H9 (cell line): ENCODE measurements around the gene SMARCA2. TPM values are rescaled to one million over a fixed set of nuclear protein-coding genes. Genes with fewer than 3 reads are reported as not detected.

Experiments
- DNase-seq: peaks from one replicate; pipeline ENCODE4 v3.0.0-alpha.2; 2017
- H2AFZ ChIP-seq: one replicate; pipeline ENCODE4 v1.6.1; 2013; ENCODE audit warnings: mild to moderate bottlenecking, low read length, control low read depth, moderate library complexity
- H2AK5ac ChIP-seq: 2 replicates; pipeline ENCODE4 v1.6.1; 2013; ENCODE audit warnings: low read length, control low read depth, mixed read lengths; ENCODE audit not compliant: insufficient read length
- H2BK120ac ChIP-seq: one replicate; pipeline ENCODE4 v1.6.1; 2013; ENCODE audit warnings: low read depth, mild to moderate bottlenecking, low read length, control low read depth, inconsistent platforms; ENCODE audit not compliant: poor library complexity, severe bottlenecking
- H2BK12ac ChIP-seq: 2 replicates; pipeline ENCODE4 v1.6.1; 2013; ENCODE audit warnings: low read length, control low read depth, mixed read lengths, low read depth; ENCODE audit not compliant: insufficient read length
- H2BK15ac ChIP-seq: 2 replicates; pipeline ENCODE4 v1.6.1; 2013; ENCODE audit warnings: low read depth, low read length, control low read depth
- H2BK20ac ChIP-seq: one replicate; pipeline ENCODE4 v1.6.1; 2013; ENCODE audit warnings: low read depth, mild to moderate bottlenecking, low read length, control low read depth, inconsistent platforms; ENCODE audit not compliant: poor library complexity, severe bottlenecking
- H2BK5ac ChIP-seq: 2 replicates; pipeline ENCODE4 v1.6.1; 2013; ENCODE audit warnings: low read length, control low read depth, mixed read lengths; ENCODE audit not compliant: insufficient read length
- H3K14ac ChIP-seq: 2 replicates; pipeline ENCODE4 v1.6.1; 2013; ENCODE audit warnings: low read length, control low read depth; ENCODE audit not compliant: insufficient read depth
- H3K18ac ChIP-seq: 2 replicates; pipeline ENCODE4 v1.6.1; 2013; ENCODE audit warnings: low read depth, mild to moderate bottlenecking, mixed read lengths, low read length, control low read depth; ENCODE audit not compliant: insufficient read length
- H3K23ac ChIP-seq: 2 replicates; pipeline ENCODE4 v1.6.1; 2013; ENCODE audit warnings: low read length, control low read depth, mixed read lengths, low read depth; ENCODE audit not compliant: insufficient read length
- H3K23me2 ChIP-seq: 2 replicates; pipeline ENCODE4 v1.6.1; 2013; ENCODE audit warnings: low read depth, mild to moderate bottlenecking, mixed read lengths, low read length, control low read depth; ENCODE audit not compliant: insufficient read length, poor library complexity, severe bottlenecking
- H3K27ac ChIP-seq: 2 replicates; pipeline ENCODE4 v1.5.1; 2013; ENCODE audit warnings: low read length, control low read depth, mixed read lengths, low read depth; ENCODE audit not compliant: insufficient read length
- H3K27me3 ChIP-seq: 2 replicates; pipeline ENCODE4 v1.6.1; 2013; ENCODE audit warnings: low read length, control low read depth, inconsistent platforms; ENCODE audit not compliant: insufficient read depth
- H3K4ac ChIP-seq: 2 replicates; pipeline ENCODE4 v1.6.1; 2013; ENCODE audit warnings: low read depth, mild to moderate bottlenecking, control low read depth, inconsistent platforms, low read length, moderate library complexity
- H3K4me1 ChIP-seq: 2 replicates; pipeline ENCODE4 v1.6.1; 2013; ENCODE audit warnings: low read length, control low read depth, inconsistent platforms; ENCODE audit not compliant: insufficient read depth
- H3K4me2 ChIP-seq: 2 replicates; pipeline ENCODE4 v1.6.1; 2013; ENCODE audit warnings: low read length, control low read depth, mixed read lengths; ENCODE audit not compliant: insufficient read length, insufficient read depth
- H3K56ac ChIP-seq: 2 replicates; pipeline ENCODE4 v1.6.1; 2013; ENCODE audit warnings: low read depth, mild to moderate bottlenecking, mixed read lengths, low read length, control low read depth; ENCODE audit not compliant: insufficient read length
- H3K79me1 ChIP-seq: 2 replicates; pipeline ENCODE4 v1.6.1; 2013; ENCODE audit warnings: low read depth, mild to moderate bottlenecking, moderate library complexity, low read length, control low read depth, inconsistent platforms; ENCODE audit not compliant: insufficient read depth, poor library complexity, severe bottlenecking
- H3K79me2 ChIP-seq: 2 replicates; pipeline ENCODE4 v1.6.1; 2013; ENCODE audit warnings: low read length, control low read depth, inconsistent platforms; ENCODE audit not compliant: insufficient read depth
- H3K9ac ChIP-seq: 2 replicates; pipeline ENCODE4 v1.6.1; 2013; ENCODE audit warnings: low read length, control low read depth, mixed read lengths; ENCODE audit not compliant: insufficient read length; ENCODE audit errors: extremely low read depth
- H3K9me3 ChIP-seq: one replicate; pipeline ENCODE4 v1.6.1; 2013; ENCODE audit warnings: low read depth, low read length, inconsistent platforms; ENCODE audit not compliant: control insufficient read depth
- H3T11ph ChIP-seq: one replicate; pipeline ENCODE4 v1.6.1; 2013; ENCODE audit warnings: mild to moderate bottlenecking, low read length, control low read depth, inconsistent platforms
- H4K20me1 ChIP-seq: one replicate; pipeline ENCODE4 v1.6.1; 2013; ENCODE audit not compliant: control insufficient read depth, insufficient read length, insufficient read depth
- H4K5ac ChIP-seq: 2 replicates; pipeline ENCODE4 v1.6.1; 2013; ENCODE audit warnings: low read depth, mild to moderate bottlenecking, mixed read lengths, low read length, control low read depth; ENCODE audit not compliant: insufficient read length
- H4K8ac ChIP-seq: replicated peaks from 2 replicates; pipeline ENCODE4 v1.6.1; 2013; ENCODE audit warnings: low read length, control low read depth, mixed read lengths, low read depth; ENCODE audit not compliant: insufficient read length
- H4K91ac ChIP-seq: 2 replicates; pipeline ENCODE4 v1.6.1; 2013; ENCODE audit warnings: low read depth, mild to moderate bottlenecking, moderate library complexity, mixed read lengths, low read length, control low read depth; ENCODE audit not compliant: insufficient read length
- H3K27ac Mint-ChIP-seq, 3 experiments: 2 replicates in 2 of 3; 3 replicates in 1 of 3; pipeline ENCODE4 v1.8.0; 2020 to 2021; ENCODE audit warnings: mixed read lengths in 3 of 3, mild to moderate bottlenecking in 1 of 3, moderate library complexity in 1 of 3
- H3K27me3 Mint-ChIP-seq: 2 replicates; pipeline ENCODE4 v1.8.0; 2021; ENCODE audit warnings: low read depth, mild to moderate bottlenecking, moderate library complexity, mixed read lengths
- H3K36me3 Mint-ChIP-seq, 3 experiments: 2 replicates in 2 of 3; 3 replicates in 1 of 3; pipeline ENCODE4 v1.8.0; 2020 to 2021; ENCODE audit warnings: low read depth in 3 of 3, mixed read lengths in 3 of 3; ENCODE audit not compliant: insufficient read depth in 1 of 3
- H3K4me1 Mint-ChIP-seq, 2 experiments: 2 replicates each; pipeline ENCODE4 v1.8.0; 2020; ENCODE audit warnings: mixed read lengths in 2 of 2
- H3K4me3 Mint-ChIP-seq, 2 experiments: 2 replicates in 1 of 2; 3 replicates in 1 of 2; pipeline ENCODE4 v1.8.0; 2020 to 2021; ENCODE audit warnings: mild to moderate bottlenecking in 2 of 2, mixed read lengths in 2 of 2, moderate library complexity in 1 of 2
- H3K9me3 Mint-ChIP-seq, 2 experiments: 2 replicates in 1 of 2; 3 replicates in 1 of 2; pipeline ENCODE4 v1.8.0; 2020; ENCODE audit warnings: mild to moderate bottlenecking in 2 of 2, mixed read lengths in 2 of 2, moderate library complexity in 1 of 2
- CTCF ChIP-seq: fragments of 200-600 bp; sonication (generic); conservative IDR thresholded peaks from 3 replicates; pipeline ENCODE4 v1.8.0; 2021; ENCODE audit warnings: antibody characterized with exemption, mild to moderate bottlenecking
- WGBS: extraction: QIAGEN DNeasy Blood & Tissue Kit; methylation state at CpG from one replicate; pipeline ENCODE4 v1.1.7; 2013; ENCODE audit warnings: missing lambda C conversion rate, low lambda C conversion rate, mixed read lengths; ENCODE audit not compliant: insufficient read length; ENCODE audit errors: extremely low coverage; 5-methylcytosine and 5-hydroxymethylcytosine counted together
- total RNA-seq: library from RNA; stranded (reverse); gene quantifications from 2 replicates; pipeline ENCODE4 v1.2.1, GENCODE V29; 2021

The SMARCA2 gene
- total RNA-seq, 1 experiment from 2014 or later: 15.3 TPM

DNA sequence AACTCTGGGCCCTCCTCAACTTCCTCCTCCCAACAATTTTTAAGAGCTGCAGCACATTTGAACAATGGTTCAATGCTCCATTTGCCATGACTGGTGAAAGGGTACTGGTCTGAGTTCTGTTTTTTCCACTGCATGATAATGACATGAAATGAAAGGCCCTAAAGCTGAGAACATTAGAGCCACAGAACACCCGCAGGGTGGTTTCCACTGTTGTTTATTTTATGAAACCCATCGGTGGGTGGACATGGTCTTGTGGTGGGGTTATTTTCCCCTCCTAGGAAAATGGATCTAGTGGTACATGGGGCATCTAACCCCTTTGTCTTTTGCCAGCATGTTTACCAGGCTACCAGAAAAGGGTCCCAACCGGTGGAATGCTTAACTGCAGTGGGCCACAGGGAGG is 71.8 kb downstream of the SMARCA2 start:
- no peak overlapping the region for H4K8ac ChIP-seq
- no peak overlapping the region for H2BK15ac ChIP-seq
- H4K5ac ChIP-seq: no peak overlapping the region
- Mint-ChIP-seq H3K36me3 (no peaks in the 10 kb centered on the region), H3K9me3 (no peaks in the 10 kb centered on the region), H3K4me3 (no peak overlapping the region), H3K4me1 (no peaks in the 10 kb centered on the region), H3K27ac (no peak overlapping the region), H3K27me3 (no peaks in the 10 kb centered on the region)
- no peak overlapping the region for H3K4me2 ChIP-seq
- no peak overlapping the region for H3T11ph ChIP-seq
- H3K9me3 ChIP-seq: no peaks in the 10 kb centered on the region
- H4K20me1 ChIP-seq: no peaks in the 10 kb centered on the region
- WGBS: no CpG with 5 or more reads among the region's 3 CpGs
- no peaks in the 10 kb centered on the region for H3K79me1 ChIP-seq
- H3K79me2 ChIP-seq: no peaks in the 10 kb centered on the region
- no peak for DNase-seq
- H2BK120ac ChIP-seq: no peak overlapping the region
- no peaks in the 10 kb centered on the region for H3K4me1 ChIP-seq
- no peak overlapping the region for H3K14ac ChIP-seq
- H2AK5ac ChIP-seq: no peak overlapping the region
- no peaks in the 10 kb centered on the region for H3K27me3 ChIP-seq
- H3K9ac ChIP-seq: no peak overlapping the region
- no peak overlapping the region for H4K91ac ChIP-seq
- H3K56ac ChIP-seq: no peak overlapping the region
- H2AFZ ChIP-seq: no peak overlapping the region
- no peak for TF ChIP-seq CTCF
- H3K23me2 ChIP-seq: no peaks in the 10 kb centered on the region
- H2BK20ac ChIP-seq: no peak overlapping the region
- no peak overlapping the region for H3K4ac ChIP-seq
- H2BK12ac ChIP-seq: no peak overlapping the region
- no peak overlapping the region for H3K18ac ChIP-seq
- H3K23ac ChIP-seq: no peak overlapping the region
- no peak overlapping the region for H3K27ac ChIP-seq
- no peak overlapping the region for H2BK5ac ChIP-seq
